Measurements from ENCODE around the gene SEC11A. TPM values are rescaled to one million over a fixed set of nuclear protein-coding genes. Genes with fewer than 3 reads are reported as not detected.

SEC11A gene
- total RNA-seq, 1 donor from 2014 or later, result 589 TPM

- Mint-ChIP-seq H3K27me3 (ENCODE audit: insufficient read depth, low read depth) (peaks cover 2% of the 10 kb centered on the region), H3K4me3 (no peak overlapping the region), H3K27ac (no peak overlapping the region), H3K4me1 (peaks cover 16% of the 10 kb centered on the region), H3K36me3 (peaks cover 35% of the 10 kb centered on the region), H3K9me3 (no peaks in the 10 kb centered on the region)
- Histone ChIP-seq H3K27ac (no peak overlapping the region), H3K9me3 (ENCODE audit: low read depth) (no peaks in the 10 kb centered on the region), H3K9ac (no peak overlapping the region), H3K4me1 (no peaks in the 10 kb centered on the region), H3K4me2 (no peak overlapping the region), H2AFZ (replicated peaks) (no peak overlapping the region), H3F3A (ENCODE audit: low read depth) (peaks cover 6% of the 10 kb centered on the region), H4K20me1 (ENCODE audit: low read depth) (peaks cover 4% of the 10 kb centered on the region), H3K36me3 (no peaks in the 10 kb centered on the region), H3K79me2 (ENCODE audit: low read depth) (peaks cover 20% of the 10 kb centered on the region), H3K4me3 (no peak overlapping the region), H3K27me3 (no peaks in the 10 kb centered on the region)
- DNase-seq (ENCODE audit: low spot score), result no peak
- TF ChIP-seq EZH2phosphoT487 (IDR thresholded peaks at IDR 0.05), result no peak
- TF ChIP-seq, protein P1, sequence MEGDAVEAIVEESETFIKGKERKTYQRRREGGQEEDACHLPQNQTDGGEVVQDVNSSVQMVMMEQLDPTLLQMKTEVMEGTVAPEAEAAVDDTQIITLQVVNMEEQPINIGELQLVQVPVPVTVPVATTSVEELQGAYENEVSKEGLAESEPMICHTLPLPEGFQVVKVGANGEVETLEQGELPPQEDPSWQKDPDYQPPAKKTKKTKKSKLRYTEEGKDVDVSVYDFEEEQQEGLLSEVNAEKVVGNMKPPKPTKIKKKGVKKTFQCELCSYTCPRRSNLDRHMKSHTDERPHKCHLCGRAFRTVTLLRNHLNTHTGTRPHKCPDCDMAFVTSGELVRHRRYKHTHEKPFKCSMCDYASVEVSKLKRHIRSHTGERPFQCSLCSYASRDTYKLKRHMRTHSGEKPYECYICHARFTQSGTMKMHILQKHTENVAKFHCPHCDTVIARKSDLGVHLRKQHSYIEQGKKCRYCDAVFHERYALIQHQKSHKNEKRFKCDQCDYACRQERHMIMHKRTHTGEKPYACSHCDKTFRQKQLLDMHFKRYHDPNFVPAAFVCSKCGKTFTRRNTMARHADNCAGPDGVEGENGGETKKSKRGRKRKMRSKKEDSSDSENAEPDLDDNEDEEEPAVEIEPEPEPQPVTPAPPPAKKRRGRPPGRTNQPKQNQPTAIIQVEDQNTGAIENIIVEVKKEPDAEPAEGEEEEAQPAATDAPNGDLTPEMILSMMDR (IDR thresholded peaks at IDR 0.05), result no peak
- TF ChIP-seq EZH2 (IDR thresholded peaks at IDR 0.05), result no peak
These were observed 66.2 kb downstream of the SEC11A start for GRCh38 chr15:84649706-84650105.

- Histone ChIP-seq H2AFZ (replicated peaks) (no peak overlapping the region), H3K4me2 (no peak overlapping the region), H3K36me3 (no peaks in the 10 kb centered on the region), H3K9me3 (ENCODE audit: low read depth) (no peaks in the 10 kb centered on the region), H3K79me2 (ENCODE audit: low read depth) (peaks cover 16% of the 10 kb centered on the region), H3K27ac (no peak overlapping the region), H3K9ac (no peak overlapping the region), H3K4me3 (no peak overlapping the region), H3F3A (ENCODE audit: low read depth) (no peaks in the 10 kb centered on the region), H3K27me3 (no peaks in the 10 kb centered on the region), H3K4me1 (no peaks in the 10 kb centered on the region), H4K20me1 (ENCODE audit: low read depth) (peaks cover 4% of the 10 kb centered on the region)
- Mint-ChIP-seq H3K4me3 (no peak overlapping the region), H3K4me1 (peaks cover 14% of the 10 kb centered on the region), H3K27ac (no peak overlapping the region), H3K9me3 (no peaks in the 10 kb centered on the region), H3K27me3 (ENCODE audit: insufficient read depth, low read depth) (peaks cover 2% of the 10 kb centered on the region), H3K36me3 (peaks cover 38% of the 10 kb centered on the region)
- TF ChIP-seq EZH2phosphoT487 (IDR thresholded peaks at IDR 0.05) (no peak), EZH2 (IDR thresholded peaks at IDR 0.05) (no peak)
- TF ChIP-seq, protein P1 (IDR thresholded peaks at IDR 0.05), result no peak
- DNase-seq (ENCODE audit: low spot score), result no peak
These were observed 67.4 kb downstream of the SEC11A start for GRCh38 chr15:84648539-84648938.

DNA sequence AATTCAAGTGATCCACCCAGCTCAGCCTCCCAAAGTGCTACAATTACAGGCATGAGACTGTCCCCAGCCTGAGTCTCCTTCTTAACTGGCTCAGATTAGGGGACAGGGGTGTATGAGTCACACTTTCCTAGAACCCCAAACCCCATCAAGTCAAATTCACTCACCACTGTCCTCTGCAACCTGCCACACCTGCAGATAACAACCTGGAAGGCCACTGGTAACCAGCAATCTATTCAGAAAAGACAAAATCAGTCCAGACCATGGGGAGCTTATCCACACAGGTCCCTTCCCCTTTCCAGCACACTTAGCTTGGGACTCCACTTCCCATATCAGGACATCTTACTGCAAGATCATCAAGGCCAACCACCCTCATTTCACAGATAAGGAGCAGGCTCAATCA is 68.2 kb downstream of the SEC11A start:
- no peaks in the 10 kb centered on the region for H3K9me3 Mint-ChIP-seq

More for the DNA sequence above, 68.2 kb downstream of the SEC11A start:
- H2AFZ ChIP-seq (replicated peaks), result no peak overlapping the region
- no peaks in the 10 kb centered on the region for H3K27me3 ChIP-seq
- no peak overlapping the region for H3K4me3 Mint-ChIP-seq
- H3K4me1 Mint-ChIP-seq, result peaks cover 10% of the 10 kb centered on the region
- no peak overlapping the region for H3K4me3 ChIP-seq
- no peaks in the 10 kb centered on the region for H3K4me1 ChIP-seq
- no peak overlapping the region for H3K4me2 ChIP-seq
- no peak overlapping the region for H3K27ac ChIP-seq
- H4K20me1 ChIP-seq (ENCODE audit: low read depth), result peaks cover 4% of the 10 kb centered on the region
- peaks cover 7% of the 10 kb centered on the region for H3K79me2 ChIP-seq (ENCODE audit: low read depth)
- H3K9ac ChIP-seq, result no peak overlapping the region
- H3F3A ChIP-seq (ENCODE audit: low read depth), result no peaks in the 10 kb centered on the region
- TF ChIP-seq, protein P1 (IDR thresholded peaks at IDR 0.05), result no peak
- no peak for TF ChIP-seq EZH2 (IDR thresholded peaks at IDR 0.05)
- no peak for TF ChIP-seq EZH2phosphoT487 (IDR thresholded peaks at IDR 0.05)
- peaks cover 2% of the 10 kb centered on the region for H3K27me3 Mint-ChIP-seq (ENCODE audit: insufficient read depth, low read depth)
- H3K36me3 Mint-ChIP-seq, result peaks cover 45% of the 10 kb centered on the region
- no peaks in the 10 kb centered on the region for H3K36me3 ChIP-seq
- DNase-seq (ENCODE audit: low spot score), result no peak
- H3K27ac Mint-ChIP-seq, result no peak overlapping the region
- no peaks in the 10 kb centered on the region for H3K9me3 ChIP-seq (ENCODE audit: low read depth)

Measured in neural progenitor cell (in vitro differentiated cells).